K562 (cell line): ENCODE data around the gene B4GALT5. TPM values are rescaled to one million over a fixed set of nuclear protein-coding genes. Genes with fewer than 3 reads are reported as not detected.

Source experiments
- ASH1L ChIP-seq: fragments of 450-650 bp; IDR thresholded peaks from 2 replicates; pipeline ENCODE4 v1.6.1; 2018; ENCODE audit warnings: borderline replicate concordance, mild to moderate bottlenecking, low read depth; ENCODE audit not compliant: partially characterized antibody
- ATF2 ChIP-seq: sonication (generic); formaldehyde crosslinking; IDR thresholded peaks from 2 replicates; pipeline ENCODE4 v1.8.1; 2022; ENCODE audit warnings: missing genetic modification reagents
- CEBPG ChIP-seq, 3 experiments: fragments of 200-800 bp in 1 of 3; sonication (Bioruptor generic) in 1 of 3; sonication (generic) in 1 of 3; formaldehyde crosslinking in 1 of 3; IDR thresholded peaks in 2 of 3; conservative IDR thresholded peaks in 1 of 3; 2 replicates each; pipeline versions ENCODE4 v1.6.1 to v1.8.0; 2016 to 2022; ENCODE audit warnings: missing compliant biosample characterization in 2 of 3, missing genetic modification characterization in 2 of 3, mild to moderate bottlenecking in 1 of 3, missing genetic modification reagents in 1 of 3
- CHD1 ChIP-seq: fragments of 200-600 bp; sonication (generic); IDR thresholded peaks from one replicate; pipeline ENCODE4 v1.6.1; 2012; ENCODE audit warnings: mild to moderate bottlenecking, moderate library complexity, low read length, inconsistent platforms
- CREM ChIP-seq: IDR thresholded peaks from 2 replicates; pipeline ENCODE4 v1.6.1; 2014; ENCODE audit warnings: antibody characterized with exemption, low read depth
- FOSL1 ChIP-seq: fragments of 200-800 bp; sonication (Bioruptor generic); conservative IDR thresholded peaks from 2 replicates; pipeline ENCODE4 v1.6.1; 2016; ENCODE audit warnings: missing genetic modification characterization, missing compliant biosample characterization
- ILK ChIP-seq: fragments of 450-650 bp; IDR thresholded peaks from 2 replicates; pipeline ENCODE4 v1.6.1; 2016; ENCODE audit warnings: missing genetic modification characterization, low read depth, mild to moderate bottlenecking, missing compliant biosample characterization, moderate library complexity, borderline replicate concordance
- JUND ChIP-seq, 2 experiments: IDR thresholded peaks; 2 replicates in 1 of 2; 3 replicates in 1 of 2; pipeline ENCODE4 v1.6.1; 2011; ENCODE audit warnings: borderline replicate concordance in 2 of 2, low read depth in 2 of 2, low read length in 2 of 2, improper control_type of control experiment in 1 of 2, missing biosample characterization in 1 of 2, missing genetic modification characterization in 1 of 2, missing genetic modification reagents in 1 of 2
- NEUROD1 ChIP-seq: fragments of 150-350 bp; IDR thresholded peaks from 2 replicates; pipeline ENCODE4 v1.6.1; 2014; ENCODE audit warnings: borderline replicate concordance, low read length, low read depth; ENCODE audit not compliant: partially characterized antibody
- PBX2 ChIP-seq, 2 experiments: IDR thresholded peaks in 1 of 2; conservative IDR thresholded peaks in 1 of 2; 2 replicates each; pipeline ENCODE4 v1.6.1; 2016; ENCODE audit warnings: low read depth in 2 of 2, mild to moderate bottlenecking in 1 of 2, missing compliant biosample characterization in 1 of 2, missing genetic modification characterization in 1 of 2, moderate library complexity in 1 of 2
- RBM14 ChIP-seq: fragments of 200-400 bp; formaldehyde crosslinking; IDR thresholded peaks from 2 replicates; pipeline ENCODE4 v1.6.1; 2018; ENCODE audit warnings: low read depth, mild to moderate bottlenecking, low read length, moderate library complexity, borderline replicate concordance; ENCODE audit not compliant: insufficient read depth
- SAFB ChIP-seq: fragments of 200-400 bp; formaldehyde crosslinking; IDR thresholded peaks from 2 replicates; pipeline ENCODE4 v1.6.1; 2017; ENCODE audit warnings: low read depth, low read length, borderline replicate concordance
- SMARCE1 ChIP-seq: fragments of 450-650 bp; IDR thresholded peaks from 2 replicates; pipeline ENCODE4 v1.7.1; 2016; ENCODE audit warnings: mild to moderate bottlenecking
- SRSF7 ChIP-seq: fragments of 200-400 bp; formaldehyde crosslinking; optimal IDR thresholded peaks from 2 replicates; pipeline ENCODE3; 2017; ENCODE audit warnings: mild to moderate bottlenecking, low read depth, low read length
- ZNF217 ChIP-seq: sonication (generic); formaldehyde crosslinking; IDR thresholded peaks from 2 replicates; pipeline ENCODE4 v1.8.0; 2022; ENCODE audit warnings: mild to moderate bottlenecking, missing genetic modification reagents
- polyA plus RNA-seq, 8 experiments: library from polyadenylated mRNA; depleted of rRNA in 4 of 8; stranded (reverse) in 5 of 8; unstranded in 3 of 8; fragments of >200 nt; fragmentation: Nextera tagmentation in 2 of 8; fragmentation: Illumina TruSeq in 1 of 8; extraction: Ambion mirVana in 2 of 8; extraction: Trizol in 1 of 8; gene quantifications; 2 replicates each; pipeline versions ENCODE4 v1.2.1 to v1.2.3, GENCODE V29; 2011 to 2014; ENCODE audit warnings: inconsistent platforms in 1 of 8, missing spikeins in 1 of 8
- total RNA-seq, 7 experiments: library from RNA; depleted of rRNA in 6 of 7; stranded (reverse); fragments of >200 nt in 6 of 7; fragmentation: Illumina TruSeq in 2 of 7; extraction: Trizol in 2 of 7; gene quantifications; 2 replicates each; pipeline versions ENCODE4 v1.2.1 to v1.2.3, GENCODE V29; 2011 to 2021; ENCODE audit warnings: low replicate concordance in 1 of 7
- TF ChIP-seq, protein P1 (sequence below): fragments of 450-650 bp; IDR thresholded peaks from 2 replicates; pipeline ENCODE4 v1.6.1; 2017; ENCODE audit warnings: antibody characterized with exemption, mild to moderate bottlenecking

The B4GALT5 gene
- total and polyA plus RNA-seq, 9 of the 15 experiments (the other 6 are each of a cell fraction or from before 2014, with no cell fraction given): 8.5 to 32.6 (median 23.4) TPM

DNA sequence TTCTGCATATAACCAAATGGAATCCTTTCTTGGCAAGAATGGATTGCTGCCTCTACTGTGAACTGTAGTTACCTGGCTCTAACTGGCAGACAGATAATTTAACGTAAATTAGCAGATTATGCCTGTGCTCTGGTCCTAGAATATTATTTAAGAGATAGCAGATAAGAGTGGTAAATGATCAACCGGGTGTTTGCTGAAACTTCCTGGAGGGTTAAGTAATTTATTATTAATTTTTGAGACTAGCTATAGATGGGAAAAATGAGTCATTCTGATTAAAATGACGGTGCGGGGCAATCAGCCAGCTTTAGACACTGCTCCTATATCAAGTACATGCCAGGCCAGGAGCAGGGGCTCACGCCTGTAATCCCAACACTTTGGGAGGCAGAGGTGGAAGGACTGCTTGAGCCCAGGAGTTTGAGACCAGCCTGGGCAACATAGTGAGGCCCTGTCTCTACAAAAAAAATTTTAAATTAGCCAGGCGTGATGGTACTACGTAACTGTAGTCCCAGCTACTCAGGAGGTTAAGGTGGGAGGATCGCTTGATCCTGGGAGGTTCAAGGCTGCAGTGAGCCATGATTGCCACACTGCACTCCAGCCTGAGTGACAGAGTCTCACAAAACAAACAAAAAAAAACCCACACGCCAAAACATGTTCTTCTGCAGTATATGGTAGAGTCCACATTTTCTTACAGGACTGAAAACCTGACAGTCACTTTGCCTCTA, 22.6 kb downstream of the B4GALT5 start (continued):
- TF ChIP-seq ATF2 (CRISPR knock-in tag) (no peak), NEUROD1 (no peak), SRSF7 (no peak), FOSL1 (tag) (peak; percentile 42; the same call in 1 of the 2 replicates), ZNF217 (CRISPR knock-in tag) (no peak), CHD1 (no peak), PBX2 (CRISPR knock-in tag; IDR thresholded peaks at IDR 0.05; ENCODE audit: low read depth) (no peak), PBX2 (tag; conservative IDR thresholded peaks at IDR 0.05; ENCODE audit: low read depth) (peak; percentile 69; the same call in 1 of the 2 replicates), RBM14 (no peak), CEBPG (CRISPR knock-in tag; IDR thresholded peaks at IDR 0.05) (no peak), CEBPG (tag; conservative IDR thresholded peaks at IDR 0.05 in 1 of 2, IDR thresholded peaks at IDR 0.05 in 1 of 2) (peak; percentile 55 to 59; a peak in 2 of 4 replicates), ILK (tag) (no peak), SMARCE1 (0 out of 2 replicates have a peak, but pooled peaks have one; percentile 25), ASH1L (no peak), JUND (IDR thresholded peaks at IDR 0.05; ENCODE audit: borderline replicate concordance, low read depth, low read length) (no peak), JUND (tag; IDR thresholded peaks at IDR 0.05; ENCODE audit: borderline replicate concordance, low read depth, low read length) (0 out of 3 replicates have a peak, but pooled peaks have one; percentile 13), CREM (peak; percentile 16; the same call in 1 of the 2 replicates), SAFB (no peak)
- TF ChIP-seq, protein P1, sequence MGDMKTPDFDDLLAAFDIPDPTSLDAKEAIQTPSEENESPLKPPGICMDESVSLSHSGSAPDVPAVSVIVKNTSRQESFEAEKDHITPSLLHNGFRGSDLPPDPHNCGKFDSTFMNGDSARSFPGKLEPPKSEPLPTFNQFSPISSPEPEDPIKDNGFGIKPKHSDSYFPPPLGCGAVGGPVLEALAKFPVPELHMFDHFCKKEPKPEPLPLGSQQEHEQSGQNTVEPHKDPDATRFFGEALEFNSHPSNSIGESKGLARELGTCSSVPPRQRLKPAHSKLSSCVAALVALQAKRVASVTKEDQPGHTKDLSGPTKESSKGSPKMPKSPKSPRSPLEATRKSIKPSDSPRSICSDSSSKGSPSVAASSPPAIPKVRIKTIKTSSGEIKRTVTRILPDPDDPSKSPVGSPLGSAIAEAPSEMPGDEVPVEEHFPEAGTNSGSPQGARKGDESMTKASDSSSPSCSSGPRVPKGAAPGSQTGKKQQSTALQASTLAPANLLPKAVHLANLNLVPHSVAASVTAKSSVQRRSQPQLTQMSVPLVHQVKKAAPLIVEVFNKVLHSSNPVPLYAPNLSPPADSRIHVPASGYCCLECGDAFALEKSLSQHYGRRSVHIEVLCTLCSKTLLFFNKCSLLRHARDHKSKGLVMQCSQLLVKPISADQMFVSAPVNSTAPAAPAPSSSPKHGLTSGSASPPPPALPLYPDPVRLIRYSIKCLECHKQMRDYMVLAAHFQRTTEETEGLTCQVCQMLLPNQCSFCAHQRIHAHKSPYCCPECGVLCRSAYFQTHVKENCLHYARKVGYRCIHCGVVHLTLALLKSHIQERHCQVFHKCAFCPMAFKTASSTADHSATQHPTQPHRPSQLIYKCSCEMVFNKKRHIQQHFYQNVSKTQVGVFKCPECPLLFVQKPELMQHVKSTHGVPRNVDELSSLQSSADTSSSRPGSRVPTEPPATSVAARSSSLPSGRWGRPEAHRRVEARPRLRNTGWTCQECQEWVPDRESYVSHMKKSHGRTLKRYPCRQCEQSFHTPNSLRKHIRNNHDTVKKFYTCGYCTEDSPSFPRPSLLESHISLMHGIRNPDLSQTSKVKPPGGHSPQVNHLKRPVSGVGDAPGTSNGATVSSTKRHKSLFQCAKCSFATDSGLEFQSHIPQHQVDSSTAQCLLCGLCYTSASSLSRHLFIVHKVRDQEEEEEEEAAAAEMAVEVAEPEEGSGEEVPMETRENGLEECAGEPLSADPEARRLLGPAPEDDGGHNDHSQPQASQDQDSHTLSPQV: no peak
